WTC11 (cell line): ENCODE data around the gene PTPRK. TPM values are rescaled to one million over a fixed set of nuclear protein-coding genes. Genes with fewer than 3 reads are reported as not detected.

ENCODE experiments used
- ATAC-seq: fragments of 200-7000 bp; cut with Tn5 transposase; 2 replicates; pipeline ENCODE4 v1.10.0; 2021; ENCODE audit warnings: mild to moderate bottlenecking, moderate library complexity
- CTCF ChIA-PET: fragments of 300-600 bp; sonication (Branson Sonifier 250); formaldehyde crosslinking; loops from one replicate; lab custom pipeline; 2021; ENCODE audit warnings: antibody characterized with exemption; lab: Charles Lee
- POLR2A ChIA-PET: fragments of 350-600 bp; sonication (Branson Sonifier 250); formaldehyde crosslinking; loops from one replicate; lab custom pipeline; 2021; ENCODE audit warnings: antibody characterized with exemption; lab: Charles Lee
- DNase-seq: peaks from one replicate; pipeline ENCODE4 v3.0.0; 2021; ENCODE audit warnings: low spot score
- H3K27ac Mint-ChIP-seq: 2 replicates; pipeline ENCODE4 v1.8.0; 2021; ENCODE audit warnings: mixed read lengths
- H3K27me3 Mint-ChIP-seq: 2 replicates; pipeline ENCODE4 v1.8.0; 2021; ENCODE audit warnings: low read depth, mild to moderate bottlenecking, moderate library complexity, mixed read lengths
- H3K36me3 Mint-ChIP-seq: 2 replicates; pipeline ENCODE4 v1.8.0; 2021; ENCODE audit warnings: mixed read lengths
- H3K4me1 Mint-ChIP-seq: 2 replicates; pipeline ENCODE4 v1.8.0; 2022; ENCODE audit warnings: mixed read lengths
- H3K4me3 Mint-ChIP-seq: 2 replicates; pipeline ENCODE4 v1.8.0; 2021; ENCODE audit warnings: mild to moderate bottlenecking, moderate library complexity, mixed read lengths
- H3K9me3 Mint-ChIP-seq: 2 replicates; pipeline ENCODE4 v1.8.0; 2021; ENCODE audit warnings: mixed read lengths
- ATF1 ChIP-seq: sonication (generic); formaldehyde crosslinking; IDR thresholded peaks from 2 replicates; pipeline ENCODE4 v1.8.1; 2023; ENCODE audit warnings: mild to moderate bottlenecking, moderate library complexity, missing genetic modification reagents
- CBFB ChIP-seq: sonication (generic); formaldehyde crosslinking; IDR thresholded peaks from 2 replicates; pipeline ENCODE4 v1.8.1; 2022; ENCODE audit warnings: mild to moderate bottlenecking, low read depth, missing genetic modification reagents
- CDX4 ChIP-seq: fragments of 250-450 bp; sonication (Bioruptor Pico); IDR thresholded peaks from 2 replicates; pipeline ENCODE4 v1.9.0; 2021; ENCODE audit warnings: moderate library complexity, mild to moderate bottlenecking, inconsistent platforms, borderline replicate concordance
- E2F1 ChIP-seq: sonication (generic); formaldehyde crosslinking; IDR thresholded peaks from 2 replicates; pipeline ENCODE4 v1.8.0; 2022; ENCODE audit warnings: mild to moderate bottlenecking, missing genetic modification reagents
- FOXP1 ChIP-seq: sonication (generic); formaldehyde crosslinking; IDR thresholded peaks from 2 replicates; pipeline ENCODE4 v1.8.0; 2022; ENCODE audit warnings: missing genetic modification reagents, mild to moderate bottlenecking, moderate library complexity, borderline replicate concordance
- GTF2I ChIP-seq: fragments of 250-450 bp; sonication (Bioruptor Pico); conservative IDR thresholded peaks from 2 replicates; pipeline ENCODE4 v1.4.0; 2021; ENCODE audit warnings: mild to moderate bottlenecking
- HMGA2 ChIP-seq: fragments of 250-450 bp; sonication (Bioruptor Pico); IDR thresholded peaks from 2 replicates; pipeline ENCODE4 v1.4.0; 2021; ENCODE audit warnings: mild to moderate bottlenecking, moderate library complexity
- IRF2 ChIP-seq: sonication (generic); formaldehyde crosslinking; IDR thresholded peaks from 2 replicates; pipeline ENCODE4 v1.8.0; 2022; ENCODE audit warnings: low read depth, missing genetic modification reagents, borderline replicate concordance
- JUN ChIP-seq: sonication (generic); formaldehyde crosslinking; IDR thresholded peaks from 2 replicates; pipeline ENCODE4 v1.8.0; 2023; ENCODE audit warnings: mild to moderate bottlenecking, missing genetic modification reagents
- MAX ChIP-seq: sonication (generic); formaldehyde crosslinking; IDR thresholded peaks from 2 replicates; pipeline ENCODE4 v1.8.0; 2022; ENCODE audit warnings: mild to moderate bottlenecking, missing genetic modification reagents
- NFE2L1 ChIP-seq: sonication (generic); formaldehyde crosslinking; IDR thresholded peaks from 2 replicates; pipeline ENCODE4 v1.8.1; 2023; ENCODE audit warnings: missing genetic modification reagents
- RELA ChIP-seq: sonication (generic); formaldehyde crosslinking; IDR thresholded peaks from 2 replicates; pipeline ENCODE4 v1.8.1; 2022; ENCODE audit warnings: missing genetic modification reagents, mild to moderate bottlenecking, borderline replicate concordance
- SMAD3 ChIP-seq: sonication (generic); formaldehyde crosslinking; IDR thresholded peaks from 2 replicates; pipeline ENCODE4 v1.8.0; 2022; ENCODE audit warnings: missing genetic modification reagents, mild to moderate bottlenecking, borderline replicate concordance
- TEAD1 ChIP-seq: sonication (generic); formaldehyde crosslinking; IDR thresholded peaks from 2 replicates; pipeline ENCODE4 v1.8.0; 2022; ENCODE audit warnings: mild to moderate bottlenecking, missing genetic modification reagents
- TP53 ChIP-seq: sonication (generic); formaldehyde crosslinking; IDR thresholded peaks from 2 replicates; pipeline ENCODE4 v1.8.1; 2023; ENCODE audit warnings: mild to moderate bottlenecking, missing genetic modification reagents
- ZNF512 ChIP-seq: sonication (generic); formaldehyde crosslinking; IDR thresholded peaks from 2 replicates; pipeline ENCODE4 v1.8.1; 2022; ENCODE audit warnings: missing genetic modification reagents, borderline replicate concordance
- total RNA-seq: library from RNA; stranded (reverse); gene quantifications from 3 replicates; pipeline ENCODE4 v1.2.3, GENCODE V29; 2021
- TF ChIP-seq, protein P1 (sequence below): sonication (generic); formaldehyde crosslinking; IDR thresholded peaks from 2 replicates; pipeline ENCODE4 v1.8.1; 2022; ENCODE audit warnings: low read depth, mild to moderate bottlenecking, moderate library complexity, missing genetic modification reagents, borderline replicate concordance
- TF ChIP-seq, protein P2 (sequence below): fragments of 250-450 bp; sonication (Bioruptor Pico); conservative IDR thresholded peaks from 2 replicates; pipeline ENCODE4 v1.9.0; 2021; ENCODE audit warnings: mild to moderate bottlenecking
- TF ChIP-seq, protein P3 (sequence below): fragments of 250-450 bp; sonication (Bioruptor Pico); IDR thresholded peaks from 2 replicates; pipeline ENCODE4 v1.9.0; 2021; ENCODE audit warnings: mild to moderate bottlenecking, borderline replicate concordance
- TF ChIP-seq, protein P4 (sequence below): sonication (generic); formaldehyde crosslinking; IDR thresholded peaks from 2 replicates; pipeline ENCODE4 v1.8.1; 2022; ENCODE audit warnings: low read depth, missing genetic modification reagents, borderline replicate concordance

Gene PTPRK
- total RNA-seq, 1 experiment from 2014 or later, result 44.8 TPM

GRCh38 chr6:128388380-128388779, 132.0 kb downstream of the PTPRK start:
- H3K4me3 Mint-ChIP-seq, result no peak overlapping the region
- TF ChIP-seq JUN (CRISPR knock-in tag) (no peak), FOXP1 (CRISPR knock-in tag) (no peak), RELA (CRISPR knock-in tag) (no peak), CBFB (CRISPR knock-in tag) (no peak)
- TF ChIP-seq, protein P1, sequence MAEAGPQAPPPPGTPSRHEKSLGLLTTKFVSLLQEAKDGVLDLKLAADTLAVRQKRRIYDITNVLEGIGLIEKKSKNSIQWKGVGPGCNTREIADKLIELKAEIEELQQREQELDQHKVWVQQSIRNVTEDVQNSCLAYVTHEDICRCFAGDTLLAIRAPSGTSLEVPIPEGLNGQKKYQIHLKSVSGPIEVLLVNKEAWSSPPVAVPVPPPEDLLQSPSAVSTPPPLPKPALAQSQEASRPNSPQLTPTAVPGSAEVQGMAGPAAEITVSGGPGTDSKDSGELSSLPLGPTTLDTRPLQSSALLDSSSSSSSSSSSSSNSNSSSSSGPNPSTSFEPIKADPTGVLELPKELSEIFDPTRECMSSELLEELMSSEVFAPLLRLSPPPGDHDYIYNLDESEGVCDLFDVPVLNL, result no peak
- TF ChIP-seq, protein P2, sequence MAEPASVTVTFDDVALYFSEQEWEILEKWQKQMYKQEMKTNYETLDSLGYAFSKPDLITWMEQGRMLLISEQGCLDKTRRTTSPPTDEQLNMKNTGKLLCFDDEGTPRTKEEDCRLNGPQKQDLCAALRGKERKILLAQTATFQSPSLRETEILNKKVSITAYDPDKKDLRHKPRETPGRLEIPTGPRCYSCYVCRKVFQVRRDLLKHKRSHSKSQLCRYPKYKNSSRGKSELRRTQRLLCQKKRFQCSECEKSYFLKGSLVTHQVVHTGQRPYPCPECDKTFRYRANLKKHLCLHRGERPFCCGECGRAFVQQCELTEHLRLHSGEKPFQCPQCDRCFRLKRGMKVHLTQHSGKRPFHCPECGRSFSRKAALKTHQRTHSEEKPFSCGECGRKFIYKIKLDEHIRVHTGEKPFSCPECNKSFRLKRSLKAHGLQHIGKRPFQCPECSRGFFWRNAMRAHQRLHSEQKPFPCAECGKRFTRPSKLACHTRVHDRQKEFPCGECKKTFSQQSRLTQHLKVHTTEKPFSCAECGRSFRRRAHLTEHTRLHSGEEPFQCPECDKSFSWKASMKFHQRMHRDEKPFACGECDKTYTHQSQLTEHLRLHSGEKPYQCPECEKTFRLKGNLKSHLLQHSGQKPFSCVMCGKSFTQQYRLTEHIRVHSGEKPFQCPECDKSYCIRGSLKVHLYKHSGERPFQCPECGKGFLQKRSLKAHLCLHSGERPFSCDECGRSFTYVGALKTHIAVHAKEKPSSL, result no peak
- TF ChIP-seq, protein P3, sequence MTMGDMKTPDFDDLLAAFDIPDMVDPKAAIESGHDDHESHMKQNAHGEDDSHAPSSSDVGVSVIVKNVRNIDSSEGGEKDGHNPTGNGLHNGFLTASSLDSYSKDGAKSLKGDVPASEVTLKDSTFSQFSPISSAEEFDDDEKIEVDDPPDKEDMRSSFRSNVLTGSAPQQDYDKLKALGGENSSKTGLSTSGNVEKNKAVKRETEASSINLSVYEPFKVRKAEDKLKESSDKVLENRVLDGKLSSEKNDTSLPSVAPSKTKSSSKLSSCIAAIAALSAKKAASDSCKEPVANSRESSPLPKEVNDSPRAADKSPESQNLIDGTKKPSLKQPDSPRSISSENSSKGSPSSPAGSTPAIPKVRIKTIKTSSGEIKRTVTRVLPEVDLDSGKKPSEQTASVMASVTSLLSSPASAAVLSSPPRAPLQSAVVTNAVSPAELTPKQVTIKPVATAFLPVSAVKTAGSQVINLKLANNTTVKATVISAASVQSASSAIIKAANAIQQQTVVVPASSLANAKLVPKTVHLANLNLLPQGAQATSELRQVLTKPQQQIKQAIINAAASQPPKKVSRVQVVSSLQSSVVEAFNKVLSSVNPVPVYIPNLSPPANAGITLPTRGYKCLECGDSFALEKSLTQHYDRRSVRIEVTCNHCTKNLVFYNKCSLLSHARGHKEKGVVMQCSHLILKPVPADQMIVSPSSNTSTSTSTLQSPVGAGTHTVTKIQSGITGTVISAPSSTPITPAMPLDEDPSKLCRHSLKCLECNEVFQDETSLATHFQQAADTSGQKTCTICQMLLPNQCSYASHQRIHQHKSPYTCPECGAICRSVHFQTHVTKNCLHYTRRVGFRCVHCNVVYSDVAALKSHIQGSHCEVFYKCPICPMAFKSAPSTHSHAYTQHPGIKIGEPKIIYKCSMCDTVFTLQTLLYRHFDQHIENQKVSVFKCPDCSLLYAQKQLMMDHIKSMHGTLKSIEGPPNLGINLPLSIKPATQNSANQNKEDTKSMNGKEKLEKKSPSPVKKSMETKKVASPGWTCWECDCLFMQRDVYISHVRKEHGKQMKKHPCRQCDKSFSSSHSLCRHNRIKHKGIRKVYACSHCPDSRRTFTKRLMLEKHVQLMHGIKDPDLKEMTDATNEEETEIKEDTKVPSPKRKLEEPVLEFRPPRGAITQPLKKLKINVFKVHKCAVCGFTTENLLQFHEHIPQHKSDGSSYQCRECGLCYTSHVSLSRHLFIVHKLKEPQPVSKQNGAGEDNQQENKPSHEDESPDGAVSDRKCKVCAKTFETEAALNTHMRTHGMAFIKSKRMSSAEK (CRISPR knock-in tag), result no peak
- DNase-seq (no peak), ATAC-seq (no peak)
- ChIA-PET CTCF (no interaction called here), POLR2A (no interaction called here)
- H3K9me3 Mint-ChIP-seq, result no peaks in the 10 kb centered on the region
- no peaks in the 10 kb centered on the region for H3K36me3 Mint-ChIP-seq
- no peak overlapping the region for H3K27ac Mint-ChIP-seq
- H3K27me3 Mint-ChIP-seq, result no peaks in the 10 kb centered on the region
- H3K4me1 Mint-ChIP-seq, result peaks cover 15% of the 10 kb centered on the region

GRCh38 chr6:128380891-128381290, 139.5 kb downstream of the PTPRK start:
- ATAC-seq, result no peak
- DNase-seq, result no peak
- ChIA-PET CTCF (no interaction called here), POLR2A (no interaction called here)
- Mint-ChIP-seq H3K4me1 (no peaks in the 10 kb centered on the region), H3K27me3 (peaks cover 4% of the 10 kb centered on the region; the same call in 1 of the 2 replicates), H3K4me3 (no peak overlapping the region), H3K27ac (no peak overlapping the region), H3K9me3 (peaks cover 26% of the 10 kb centered on the region), H3K36me3 (peaks cover 28% of the 10 kb centered on the region)
- TF ChIP-seq MAX (no peak), IRF2 (CRISPR knock-in tag) (no peak), TP53 (CRISPR knock-in tag) (no peak), ZNF512 (CRISPR knock-in tag) (no peak), E2F1 (CRISPR knock-in tag) (no peak), NFE2L1 (CRISPR knock-in tag) (no peak), SMAD3 (no peak), ATF1 (CRISPR knock-in tag) (no peak), GTF2I (no peak), HMGA2 (CRISPR knock-in tag) (no peak), TEAD1 (CRISPR knock-in tag) (no peak), CDX4 (CRISPR knock-in tag) (no peak)
- TF ChIP-seq, protein P1, result no peak
- TF ChIP-seq, protein P4, sequence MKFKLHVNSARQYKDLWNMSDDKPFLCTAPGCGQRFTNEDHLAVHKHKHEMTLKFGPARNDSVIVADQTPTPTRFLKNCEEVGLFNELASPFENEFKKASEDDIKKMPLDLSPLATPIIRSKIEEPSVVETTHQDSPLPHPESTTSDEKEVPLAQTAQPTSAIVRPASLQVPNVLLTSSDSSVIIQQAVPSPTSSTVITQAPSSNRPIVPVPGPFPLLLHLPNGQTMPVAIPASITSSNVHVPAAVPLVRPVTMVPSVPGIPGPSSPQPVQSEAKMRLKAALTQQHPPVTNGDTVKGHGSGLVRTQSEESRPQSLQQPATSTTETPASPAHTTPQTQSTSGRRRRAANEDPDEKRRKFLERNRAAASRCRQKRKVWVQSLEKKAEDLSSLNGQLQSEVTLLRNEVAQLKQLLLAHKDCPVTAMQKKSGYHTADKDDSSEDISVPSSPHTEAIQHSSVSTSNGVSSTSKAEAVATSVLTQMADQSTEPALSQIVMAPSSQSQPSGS (CRISPR knock-in tag), result no peak
